ENCODE results near the gene NOP58.

NOP58 gene

DNA sequence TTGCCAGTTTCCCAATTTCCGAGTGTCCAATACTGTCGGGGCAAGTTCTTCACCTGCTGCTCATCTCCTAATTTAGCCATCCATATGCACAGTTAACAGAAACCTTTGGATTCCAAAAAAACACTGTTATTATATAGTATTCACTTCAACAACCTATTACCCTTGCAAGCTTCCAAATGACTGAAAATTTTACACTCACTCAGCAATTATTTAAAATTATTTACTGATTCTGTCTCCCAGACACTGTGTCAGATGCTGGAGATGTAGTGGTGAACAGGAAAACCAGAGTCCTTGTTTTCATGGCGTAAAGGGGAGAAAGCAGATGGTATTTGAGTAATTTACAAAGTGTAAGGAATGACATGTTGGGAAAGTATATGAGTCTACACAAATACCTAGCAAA lies 56.9 kb downstream of the NOP58 start:
- no peaks in the 10 kb centered on the region for H3K4me1 ChIP-seq (ENCODE audit: low read length)
- TF ChIP-seq, protein P1, sequence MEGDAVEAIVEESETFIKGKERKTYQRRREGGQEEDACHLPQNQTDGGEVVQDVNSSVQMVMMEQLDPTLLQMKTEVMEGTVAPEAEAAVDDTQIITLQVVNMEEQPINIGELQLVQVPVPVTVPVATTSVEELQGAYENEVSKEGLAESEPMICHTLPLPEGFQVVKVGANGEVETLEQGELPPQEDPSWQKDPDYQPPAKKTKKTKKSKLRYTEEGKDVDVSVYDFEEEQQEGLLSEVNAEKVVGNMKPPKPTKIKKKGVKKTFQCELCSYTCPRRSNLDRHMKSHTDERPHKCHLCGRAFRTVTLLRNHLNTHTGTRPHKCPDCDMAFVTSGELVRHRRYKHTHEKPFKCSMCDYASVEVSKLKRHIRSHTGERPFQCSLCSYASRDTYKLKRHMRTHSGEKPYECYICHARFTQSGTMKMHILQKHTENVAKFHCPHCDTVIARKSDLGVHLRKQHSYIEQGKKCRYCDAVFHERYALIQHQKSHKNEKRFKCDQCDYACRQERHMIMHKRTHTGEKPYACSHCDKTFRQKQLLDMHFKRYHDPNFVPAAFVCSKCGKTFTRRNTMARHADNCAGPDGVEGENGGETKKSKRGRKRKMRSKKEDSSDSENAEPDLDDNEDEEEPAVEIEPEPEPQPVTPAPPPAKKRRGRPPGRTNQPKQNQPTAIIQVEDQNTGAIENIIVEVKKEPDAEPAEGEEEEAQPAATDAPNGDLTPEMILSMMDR (IDR thresholded peaks at IDR 0.05; ENCODE audit: low read length) = no peak
- H3K9me2 ChIP-seq (replicated peaks; ENCODE audit: insufficient read depth, low read length) = no peaks in the 10 kb centered on the region
- DNase-seq = no peak
- no peaks in the 10 kb centered on the region for H3F3A ChIP-seq (ENCODE audit: insufficient read depth, low read length)
- H3K79me2 ChIP-seq (ENCODE audit: low read length) = no peaks in the 10 kb centered on the region
- H3K9ac ChIP-seq (ENCODE audit: low read length) = no peak overlapping the region
- H4K20me1 ChIP-seq (ENCODE audit: insufficient read depth, low read length) = no peaks in the 10 kb centered on the region
- H3K27ac ChIP-seq (ENCODE audit: low read length) = no peak overlapping the region
- H3K4me3 ChIP-seq (ENCODE audit: low read length) = no peak overlapping the region
- H2AFZ ChIP-seq (ENCODE audit: low read length) = no peak overlapping the region
- H3K9me3 ChIP-seq (replicated peaks; ENCODE audit: insufficient read depth, low read length) = no peaks in the 10 kb centered on the region
- H3K4me2 ChIP-seq (ENCODE audit: low read depth, low read length) = no peak overlapping the region
- H3K36me3 ChIP-seq (replicated peaks; ENCODE audit: insufficient read depth, low read length) = no peaks in the 10 kb centered on the region
- H3K27me3 ChIP-seq (replicated peaks; ENCODE audit: insufficient read depth, low read length) = no peaks in the 10 kb centered on the region

DNA sequence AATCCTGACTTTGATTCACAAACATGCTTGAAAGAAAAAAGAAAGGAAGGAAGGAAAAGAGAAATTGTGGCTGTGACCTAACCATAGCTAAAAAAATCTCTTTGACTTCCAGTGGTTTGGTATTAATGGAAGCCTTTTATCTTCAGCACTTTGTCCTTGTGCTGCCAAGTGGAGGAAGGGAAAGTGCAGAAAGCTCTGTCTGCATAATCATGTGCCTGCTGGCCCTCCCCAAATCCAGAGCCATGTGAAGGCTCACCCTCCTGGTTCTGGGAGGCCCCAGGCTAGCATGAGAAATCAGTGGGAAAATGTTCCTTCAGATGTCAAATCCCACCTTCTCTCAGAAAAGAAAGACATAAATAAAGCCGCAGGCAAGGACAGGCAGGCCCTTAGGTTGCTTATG lies 62.3 kb downstream of the NOP58 start:
- TF ChIP-seq EZH2 (optimal IDR thresholded peaks at IDR 0.05; ENCODE audit: low read depth, low read length) (no peak), EZH2phosphoT487 (IDR thresholded peaks at IDR 0.05; ENCODE audit: low read length) (no peak)
- TF ChIP-seq, protein P1 (IDR thresholded peaks at IDR 0.05; ENCODE audit: low read length) = no peak
- Histone ChIP-seq H4K20me1 (ENCODE audit: insufficient read depth, low read length) (no peaks in the 10 kb centered on the region), H3K9me2 (replicated peaks; ENCODE audit: insufficient read depth, low read length) (no peaks in the 10 kb centered on the region), H3K4me2 (ENCODE audit: low read depth, low read length) (no peak overlapping the region), H3K27ac (ENCODE audit: low read length) (no peak overlapping the region), H3K9ac (ENCODE audit: low read length) (no peak overlapping the region), H3K4me3 (ENCODE audit: low read length) (no peak overlapping the region), H3K36me3 (replicated peaks; ENCODE audit: insufficient read depth, low read length) (no peaks in the 10 kb centered on the region), H3F3A (ENCODE audit: insufficient read depth, low read length) (no peaks in the 10 kb centered on the region), H2AFZ (ENCODE audit: low read length) (no peak overlapping the region), H3K27me3 (replicated peaks; ENCODE audit: insufficient read depth, low read length) (no peaks in the 10 kb centered on the region), H3K4me1 (ENCODE audit: low read length) (no peaks in the 10 kb centered on the region), H3K79me2 (ENCODE audit: low read length) (no peaks in the 10 kb centered on the region), H3K9me3 (replicated peaks; ENCODE audit: insufficient read depth, low read length) (no peaks in the 10 kb centered on the region)
- no peak for DNase-seq

DNA sequence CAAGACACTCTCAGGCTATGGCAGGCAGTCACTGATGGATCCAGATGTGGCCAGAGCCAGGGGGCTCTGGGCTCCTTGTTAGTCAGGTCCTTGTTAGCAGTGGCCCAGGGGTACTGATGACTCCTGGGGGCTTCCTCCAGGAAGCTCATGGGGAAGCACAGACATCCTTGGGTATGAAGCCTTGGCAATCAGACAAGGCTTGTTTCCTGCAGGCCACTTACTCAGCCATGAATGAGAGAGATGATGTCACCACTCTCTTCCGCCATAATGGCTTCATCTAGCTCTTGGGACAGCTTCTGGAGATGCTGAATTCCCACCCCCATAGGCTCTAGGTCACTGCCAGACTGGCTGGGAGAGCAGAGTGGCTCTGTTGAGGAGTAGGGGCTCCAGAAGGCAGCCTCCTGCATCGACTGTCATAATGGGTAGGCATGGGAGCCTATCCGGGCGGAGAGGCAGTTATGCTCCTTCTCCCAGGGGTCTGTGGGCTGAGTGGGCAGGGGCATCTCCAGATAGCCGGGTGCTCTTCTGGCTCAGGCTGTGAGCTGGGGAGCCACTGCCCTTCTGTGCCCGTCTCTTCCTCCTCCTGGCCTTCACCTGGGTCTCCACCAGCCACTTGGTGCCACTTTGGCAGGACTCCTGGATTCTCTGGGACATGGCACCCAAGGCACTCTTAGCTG lies 70.4 kb downstream of the NOP58 start:
- no peaks in the 10 kb centered on the region for H3K9me2 ChIP-seq (replicated peaks; ENCODE audit: insufficient read depth, low read length)
- no peaks in the 10 kb centered on the region for H3K27me3 ChIP-seq (replicated peaks; ENCODE audit: insufficient read depth, low read length)
- H3K27ac ChIP-seq (ENCODE audit: low read length) = no peak overlapping the region
- no peaks in the 10 kb centered on the region for H3K36me3 ChIP-seq (replicated peaks; ENCODE audit: insufficient read depth, low read length)
- H3K79me2 ChIP-seq (ENCODE audit: low read length) = no peaks in the 10 kb centered on the region
- H3K4me3 ChIP-seq (ENCODE audit: low read length) = no peak overlapping the region
- H3K9me3 ChIP-seq (replicated peaks; ENCODE audit: insufficient read depth, low read length) = no peaks in the 10 kb centered on the region
- no peaks in the 10 kb centered on the region for H4K20me1 ChIP-seq (ENCODE audit: insufficient read depth, low read length)
- no peaks in the 10 kb centered on the region for H3K4me1 ChIP-seq (ENCODE audit: low read length)
- no peak for DNase-seq
- no peak for TF ChIP-seq EZH2phosphoT487 (IDR thresholded peaks at IDR 0.05; ENCODE audit: low read length)
- TF ChIP-seq, protein P1 (IDR thresholded peaks at IDR 0.05; ENCODE audit: low read length) = no peak
- no peak for TF ChIP-seq EZH2 (optimal IDR thresholded peaks at IDR 0.05; ENCODE audit: low read depth, low read length)
- no peaks in the 10 kb centered on the region for H3F3A ChIP-seq (ENCODE audit: insufficient read depth, low read length)
- no peak overlapping the region for H2AFZ ChIP-seq (ENCODE audit: low read length)
- no peak overlapping the region for H3K4me2 ChIP-seq (ENCODE audit: low read depth, low read length)
- no peak overlapping the region for H3K9ac ChIP-seq (ENCODE audit: low read length)

All from MM.1S (cell line).